ENCODE results near the gene TNFRSF4. TPM values are rescaled to one million over a fixed set of nuclear protein-coding genes. Genes with fewer than 3 reads are reported as not detected.

The TNFRSF4 gene
- total and polyA plus RNA-seq, 7 donors = 1.4 to 4.6 (median 3.5) TPM

- no peaks in the 10 kb centered on the region for H3K36me3 ChIP-seq (ENCODE audit: insufficient read depth in 1 of 2, low read depth in 1 of 2)
- peak; percentile 19 to 44 for DNase-seq
- peaks cover 10% of the 10 kb centered on the region for H3K4me1 ChIP-seq
- TF ChIP-seq CTCF (IDR thresholded peaks at IDR 0.05) = no peak
- ATAC-seq = no peak
- no peaks in the 10 kb centered on the region for H3K9me3 ChIP-seq
- intact Hi-C loops (cut with DNase I) = no loop called here
- WGBS, 3 donors = 86 to 88% (median 87%) methylated on average over 17 to 27 of the region's 27 CpGs
- H3K27ac ChIP-seq = no peak overlapping the region
- no peak overlapping the region for H3K4me3 ChIP-seq
- H3K27me3 ChIP-seq (ENCODE audit: insufficient read depth in 3 of 3, low read length in 2 of 3) = peaks cover 0 to 53% (median 9%) of the 10 kb centered on the region in 3 donors
These were observed 11.0 kb downstream of the TNFRSF4 start for GRCh38 chr1:1202831-1203560.

GRCh38 chr1:1200876-1201810 is 12.8 kb downstream of the TNFRSF4 start:
- H3K4me1 ChIP-seq = peaks cover 6% of the 10 kb centered on the region
- peak in 3 of 4 donors; percentile 30 to 35 (median 30) for ATAC-seq
- peak overlapping the region; percentile 59 for H3K4me3 ChIP-seq
- H3K27me3 ChIP-seq (ENCODE audit: insufficient read depth in 3 of 3, low read length in 2 of 3) = peaks cover 0 to 34% (median 7%) of the 10 kb centered on the region in 3 donors
- intact Hi-C loops (cut with DNase I) = no loop called here
- no peak overlapping the region for H3K27ac ChIP-seq
- peak; percentile 62 to 66 for DNase-seq
- WGBS, 3 donors = 3 to 11% (median 3%) methylated on average over 34 to 109 of the region's 109 CpGs
- H3K36me3 ChIP-seq (ENCODE audit: insufficient read depth in 1 of 2, low read depth in 1 of 2) = no peaks in the 10 kb centered on the region
- no peaks in the 10 kb centered on the region for H3K9me3 ChIP-seq
- no peak for TF ChIP-seq CTCF (IDR thresholded peaks at IDR 0.05)

- intact Hi-C loops (cut with DNase I) = no loop called here
These were observed 13.7 kb downstream of the TNFRSF4 start for GRCh38 chr1:1199961-1200875.

More at GRCh38 chr1:1199961-1200875, 13.7 kb downstream of the TNFRSF4 start:
- no peaks in the 10 kb centered on the region for H3K36me3 ChIP-seq (ENCODE audit: insufficient read depth in 1 of 2, low read depth in 1 of 2)
- no peak overlapping the region for H3K27ac ChIP-seq
- 72 to 79% (median 74%) methylated on average over 26 to 31 of the region's 31 CpGs for WGBS, 3 donors
- DNase-seq (peak; percentile 9 to 50), ATAC-seq (no peak)
- TF ChIP-seq CTCF (IDR thresholded peaks at IDR 0.05) = no peak
- no peaks in the 10 kb centered on the region for H3K4me1 ChIP-seq
- H3K9me3 ChIP-seq = peaks cover 2% of the 10 kb centered on the region
- H3K27me3 ChIP-seq (ENCODE audit: insufficient read depth in 3 of 3, low read length in 2 of 3) = peaks cover 0 to 25% (median 3%) of the 10 kb centered on the region in 3 donors
- peak overlapping the region; percentile 59 for H3K4me3 ChIP-seq

All from psoas muscle (tissue), 8 donors.